Measurements from ENCODE around the gene PICK1.

PICK1 gene

DNA sequence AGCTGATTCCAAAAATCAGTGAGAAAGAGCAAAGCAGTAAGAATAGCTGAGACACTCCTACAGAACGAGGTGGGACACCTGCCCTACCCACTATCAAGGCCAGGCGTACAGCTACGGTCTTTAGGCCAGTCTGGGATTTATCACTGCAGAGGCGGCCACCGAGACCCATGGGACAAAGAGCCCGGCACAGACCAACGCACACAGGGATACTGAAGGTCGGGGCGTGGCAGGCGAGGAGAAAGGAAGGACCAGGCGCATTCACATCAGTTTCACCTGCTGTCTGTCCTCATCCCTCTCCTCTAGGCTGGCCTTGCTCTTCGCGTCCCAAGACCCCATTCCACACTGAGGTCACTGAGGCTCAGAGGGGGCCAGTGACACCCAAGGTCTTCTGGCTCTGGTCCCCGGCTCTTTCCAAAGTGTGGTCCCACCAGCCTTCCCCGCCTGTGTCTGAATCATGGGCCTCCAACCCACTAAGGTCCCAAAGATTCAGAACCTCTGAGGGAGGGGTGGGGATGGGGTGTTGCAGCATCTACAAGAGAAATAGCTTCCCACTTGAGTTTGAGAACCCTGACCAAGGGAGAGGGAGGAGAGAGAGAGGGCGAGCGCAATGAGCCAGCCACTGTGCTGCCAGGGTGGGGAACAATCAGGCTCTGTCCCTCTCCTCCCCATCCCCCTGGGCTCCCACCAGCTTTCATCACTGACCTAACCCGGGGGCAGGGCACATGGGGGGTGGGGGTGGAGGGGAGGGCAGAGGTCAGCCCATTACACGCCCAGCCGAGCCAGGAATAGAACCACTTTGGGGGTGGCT lies 7.2 kb upstream of the PICK1 start:
- DNase-seq (ENCODE audit: low spot score): peak; percentile 63

DNA sequence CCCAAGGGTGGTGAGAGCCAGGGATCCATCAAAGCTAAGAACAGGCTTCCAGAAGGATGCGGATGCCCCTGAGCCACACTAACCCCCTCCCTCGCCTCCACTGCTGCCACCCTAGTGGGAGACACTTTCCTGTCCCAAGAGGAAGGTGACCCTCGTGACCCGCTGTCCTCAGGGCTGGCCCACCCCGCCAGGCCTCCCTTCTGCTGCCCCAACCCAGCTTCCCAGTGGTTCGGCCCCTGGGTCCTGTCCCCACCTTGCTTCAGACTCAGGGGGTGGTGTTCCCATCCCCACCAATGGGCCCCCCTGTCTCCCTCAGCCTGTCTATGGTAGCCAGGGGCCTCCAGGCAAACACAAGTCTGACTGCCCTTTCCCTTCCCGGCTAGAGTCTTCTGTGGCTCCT lies 6.5 kb upstream of the PICK1 start:
- no peak for DNase-seq (ENCODE audit: low spot score)

DNA sequence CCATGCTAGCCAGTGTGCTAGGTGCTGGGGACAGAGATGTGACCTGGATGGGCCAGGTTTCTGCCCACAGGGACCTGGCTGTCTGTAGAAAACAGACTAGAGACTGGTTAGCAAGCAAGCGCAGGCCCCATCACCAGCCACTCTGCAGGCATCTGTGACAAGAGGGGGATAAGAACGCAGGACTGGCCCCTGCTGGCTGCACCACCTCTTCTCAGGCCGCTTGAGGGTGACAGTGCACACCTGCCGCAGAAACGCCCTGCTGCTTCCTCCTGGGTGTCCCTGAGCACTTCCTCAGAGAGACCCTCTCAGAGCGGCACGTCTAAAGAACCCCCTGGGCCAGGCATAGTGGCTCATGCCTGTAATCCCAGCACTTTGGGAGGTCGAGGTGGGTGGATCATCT lies 5.9 kb upstream of the PICK1 start:
- no peak for DNase-seq (ENCODE audit: low spot score)

DNA sequence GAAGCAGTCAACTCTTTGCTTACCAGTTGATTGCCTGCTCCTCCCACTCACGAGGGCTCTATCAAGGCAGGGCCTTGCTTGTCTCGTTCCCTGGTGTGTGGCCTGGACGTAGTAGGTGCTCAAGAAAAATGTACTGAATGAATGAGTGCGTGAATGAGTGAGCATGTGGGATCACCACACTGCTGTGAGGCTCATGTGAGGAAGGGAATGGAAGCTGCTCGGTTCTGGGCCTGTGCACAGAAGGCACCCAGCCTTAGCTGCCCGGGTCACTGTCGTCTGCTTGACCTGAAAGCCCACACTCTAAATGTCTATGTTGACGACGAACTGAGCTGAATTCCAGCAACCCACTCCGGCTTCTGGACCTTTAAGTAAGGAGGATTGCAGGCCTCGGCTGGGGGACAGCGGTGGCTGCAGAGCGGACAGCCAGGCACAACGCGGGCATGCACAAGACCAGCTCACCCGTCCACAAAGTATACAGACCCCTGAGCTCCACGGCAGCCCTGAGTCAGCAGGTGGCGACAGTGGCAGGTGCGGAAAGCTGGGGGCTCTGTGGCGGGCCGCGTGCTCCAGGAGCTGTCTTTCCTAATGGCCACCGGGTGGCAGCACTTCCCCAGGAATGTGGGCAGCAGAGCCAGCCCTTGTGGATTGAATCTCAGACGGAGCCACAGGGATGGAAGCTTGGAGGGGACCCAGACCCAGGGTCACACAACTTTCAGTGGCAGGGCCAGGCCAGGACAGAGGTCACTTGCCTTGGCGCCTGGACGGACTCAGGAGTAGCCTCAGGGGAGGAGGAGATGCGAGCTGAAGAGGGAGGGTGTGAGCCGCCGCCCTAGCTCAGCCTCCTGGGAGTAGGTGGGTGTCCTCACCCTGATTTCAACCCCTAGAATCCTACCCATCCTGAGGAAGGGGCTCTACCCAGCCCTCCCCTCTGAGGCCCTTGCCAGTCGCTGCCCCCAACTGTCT lies 5.0 kb upstream of the PICK1 start:
- peak; percentile 92 for DNase-seq (ENCODE audit: low spot score)

DNA sequence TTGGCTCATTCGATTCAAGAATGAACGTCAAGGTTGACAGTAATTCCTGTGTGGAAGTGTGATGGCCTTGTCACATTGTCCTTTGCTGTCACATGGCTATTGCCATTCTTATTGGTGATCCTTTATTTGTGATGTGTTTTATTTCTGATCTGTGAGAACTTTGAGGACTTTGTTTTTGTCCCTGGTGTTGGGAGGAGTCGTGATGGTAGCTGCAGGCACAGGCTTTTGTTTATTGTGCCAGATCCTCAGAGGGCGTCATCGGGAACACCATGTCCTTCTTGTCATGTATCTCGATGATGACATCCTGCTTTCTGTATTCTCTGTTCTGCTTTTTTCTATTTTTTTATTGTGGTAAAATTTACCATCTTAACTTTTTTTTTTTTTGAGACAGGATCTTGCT lies 5.6 kb downstream of the PICK1 start:
- no peak for DNase-seq (ENCODE audit: low spot score)

GRCh38 chr22:38065539-38065938 lies 8.3 kb downstream of the PICK1 start:
- DNase-seq (ENCODE audit: low spot score): no peak

DNA sequence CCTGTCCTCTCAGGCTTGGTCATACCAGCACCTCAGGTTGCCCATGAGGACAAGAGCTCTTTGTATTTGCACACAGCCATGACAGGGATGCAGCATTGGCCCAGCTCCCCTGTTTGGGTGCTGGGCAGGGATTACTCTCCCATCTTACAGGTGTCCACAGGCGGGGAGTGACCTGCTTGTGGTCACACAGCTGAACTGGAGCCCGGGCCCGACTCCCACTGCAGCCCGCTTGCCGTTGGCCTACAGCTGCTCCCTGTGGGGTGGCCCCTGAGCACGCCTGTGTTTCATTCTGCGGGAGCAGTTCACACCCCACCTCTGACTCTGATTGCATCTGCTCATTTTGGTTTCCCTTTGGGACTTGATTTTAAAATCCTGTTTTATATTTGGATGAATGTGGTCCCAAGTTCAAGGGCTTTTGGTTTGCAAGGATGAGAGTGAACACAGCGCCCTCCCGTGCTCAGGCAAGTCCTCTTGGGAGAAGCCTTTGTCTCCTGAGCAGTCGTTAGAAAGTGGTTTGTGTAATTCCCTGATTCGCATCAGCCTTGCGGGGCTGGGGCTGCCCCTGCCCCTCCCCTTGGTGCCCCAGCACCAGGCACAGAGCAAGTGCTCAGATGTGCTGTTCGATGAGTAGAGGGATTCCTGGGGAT lies 9.3 kb downstream of the PICK1 start:
- no peak for DNase-seq (ENCODE audit: low spot score)

GRCh38 chr22:38067028-38067415 lies 9.8 kb downstream of the PICK1 start:
- no peak for DNase-seq (ENCODE audit: low spot score)

- no peak for DNase-seq (ENCODE audit: low spot score)
Measured at GRCh38 chr22:38067761-38068360, 10.7 kb downstream of the PICK1 start.

- no peak for DNase-seq (ENCODE audit: low spot score)
Measured at GRCh38 chr22:38068641-38069371, 11.6 kb downstream of the PICK1 start.

- peak; percentile 38 for DNase-seq (ENCODE audit: low spot score)
Measured at GRCh38 chr22:38069372-38070249, 12.4 kb downstream of the PICK1 start.

DNA sequence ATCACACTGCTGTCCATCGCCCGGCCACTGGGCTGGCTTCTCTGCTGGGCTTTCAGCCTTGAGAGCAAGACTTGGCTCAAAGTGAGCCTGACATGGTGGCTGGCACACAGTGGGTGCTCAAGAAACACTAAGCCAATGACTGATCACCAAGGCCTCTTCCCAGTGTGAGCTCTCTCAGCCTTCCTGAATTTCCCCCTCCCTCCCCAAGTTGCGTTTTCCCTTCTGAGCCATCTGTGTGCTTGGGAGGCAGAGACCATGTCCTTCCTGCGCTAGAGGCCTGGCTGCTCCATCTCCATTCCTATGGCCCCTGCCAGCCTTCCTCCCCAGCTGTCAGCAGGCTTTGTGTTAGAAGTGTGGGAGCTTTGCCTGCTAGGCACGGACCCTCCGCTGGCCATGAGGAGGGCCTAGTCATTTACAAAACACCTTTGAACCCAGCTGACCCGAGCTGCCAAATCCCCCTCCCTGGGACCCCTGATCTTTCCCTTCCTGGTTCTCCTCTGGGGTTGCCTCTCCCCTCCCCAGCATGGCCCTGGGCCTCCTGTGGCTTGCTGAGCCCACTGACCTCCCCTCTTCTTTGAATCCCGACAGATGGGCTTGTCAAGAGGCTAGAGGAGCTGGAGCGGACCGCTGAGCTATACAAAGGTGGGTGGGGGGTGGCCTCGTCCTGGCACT lies 13.2 kb downstream of the PICK1 start:
- no peak for DNase-seq (ENCODE audit: low spot score)

GRCh38 chr22:38071421-38072321 lies 14.5 kb downstream of the PICK1 start:
- no peak for DNase-seq (ENCODE audit: low spot score)

DNA sequence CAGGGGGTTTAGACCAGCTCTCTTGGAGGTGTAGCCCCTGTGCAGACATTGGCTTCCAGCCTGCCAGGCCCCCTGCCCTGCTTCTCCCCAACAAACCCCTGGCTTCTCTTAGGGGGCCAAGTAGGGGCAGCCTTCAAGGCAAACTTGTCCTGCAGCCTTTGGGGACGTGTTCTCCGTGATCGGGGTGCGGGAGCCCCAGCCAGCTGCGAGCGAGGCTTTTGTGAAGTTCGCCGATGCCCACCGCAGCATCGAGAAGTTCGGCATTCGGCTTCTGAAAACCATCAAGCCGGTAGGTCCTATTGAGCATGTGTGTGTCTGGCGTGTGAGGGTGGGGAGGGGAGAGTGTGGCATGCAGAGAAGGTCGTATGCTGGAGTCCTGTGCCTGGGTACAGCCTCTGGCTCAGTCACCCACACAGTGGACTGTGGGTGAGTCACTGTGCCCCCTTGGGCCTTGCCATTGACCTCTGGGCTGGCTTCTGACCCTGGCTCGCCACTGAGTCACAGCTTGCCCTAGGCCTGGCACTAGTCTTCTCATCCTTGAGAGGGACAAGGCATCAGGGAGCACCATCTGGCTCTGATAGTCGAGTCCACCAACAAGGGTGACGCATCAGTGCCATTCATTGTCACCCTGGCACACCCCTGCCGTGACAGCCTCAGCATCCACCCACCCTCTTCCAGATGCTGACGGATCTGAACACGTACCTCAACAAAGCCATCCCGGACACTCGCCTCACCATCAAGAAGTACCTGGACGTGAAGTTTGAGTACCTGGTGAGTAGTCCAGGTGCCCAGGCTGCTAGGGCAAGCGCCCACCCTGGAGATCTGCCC lies 15.3 kb downstream of the PICK1 start:
- no peak for DNase-seq (ENCODE audit: low spot score)

DNA sequence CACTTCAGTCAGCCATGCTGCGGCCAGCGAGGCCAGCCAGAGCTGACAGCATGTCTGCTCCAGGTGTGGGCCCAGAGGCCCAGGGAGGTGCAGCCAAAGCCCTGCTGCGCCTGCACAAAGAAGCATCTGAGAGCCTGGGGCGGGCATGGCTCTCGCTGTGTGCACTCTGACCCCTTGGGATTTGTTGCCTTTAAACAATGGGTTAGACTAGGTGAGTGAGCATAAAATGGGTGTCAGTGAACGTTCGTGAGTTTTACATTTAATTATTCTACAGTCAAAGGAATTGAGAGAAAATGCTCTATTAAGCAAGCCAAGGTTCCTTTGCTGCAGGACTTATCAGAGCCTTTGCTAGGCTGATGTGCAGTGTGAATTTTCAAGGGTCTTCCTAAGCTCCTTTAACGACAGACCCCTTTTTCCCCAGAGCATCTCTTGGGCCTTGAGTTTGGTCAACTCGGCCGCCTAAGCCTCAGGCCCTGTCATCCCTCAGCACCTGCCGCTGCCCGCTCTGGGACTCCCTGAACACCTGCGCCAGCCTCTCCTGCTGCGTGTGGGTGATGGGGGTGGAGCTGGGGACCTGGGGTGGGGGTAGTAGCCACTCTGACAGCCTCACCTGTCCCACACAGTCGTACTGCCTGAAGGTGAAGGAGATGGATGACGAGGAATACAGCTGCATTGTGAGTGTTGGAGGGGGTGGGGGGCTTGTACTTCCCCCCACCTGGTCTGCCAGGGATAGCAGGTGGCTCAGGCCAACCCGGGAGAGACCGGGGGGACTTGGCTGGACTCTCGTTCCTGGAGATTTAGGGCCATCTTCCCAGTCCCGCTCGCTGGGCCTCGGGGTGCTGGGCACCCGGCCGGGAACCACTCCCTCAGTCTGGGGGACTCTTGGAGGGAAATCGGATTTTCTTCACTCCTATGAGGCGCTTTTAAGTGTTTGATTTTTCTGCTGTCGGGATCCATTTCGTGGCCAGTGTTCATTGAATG lies 16.2 kb downstream of the PICK1 start:
- DNase-seq (ENCODE audit: low spot score): no peak

GRCh38 chr22:38074181-38075104 lies 17.2 kb downstream of the PICK1 start:
- no peak for DNase-seq (ENCODE audit: low spot score)

Data from COLO829 (cell line).